ENCODE results near the gene MAOA. TPM values are rescaled to one million over a fixed set of nuclear protein-coding genes. Genes with fewer than 3 reads are reported as not detected.
A peak's percentile ranks its signal among the peaks of the same experiment; 100 is the strongest.

The MAOA gene
- total and polyA plus RNA-seq, 2 of the 13 experiments (the other 11 are each of a cell fraction or from before 2014, with no cell fraction given) = 13.4 to 14.7 TPM

- peak; percentile 96 for TF ChIP-seq ZBED4 (CRISPR knock-in tag; IDR thresholded peaks at IDR 0.05; ENCODE audit: borderline replicate concordance)
- no peak for TF ChIP-seq CHCHD3 (CRISPR knock-in tag; IDR thresholded peaks at IDR 0.05)
- TF ChIP-seq, protein P1, sequence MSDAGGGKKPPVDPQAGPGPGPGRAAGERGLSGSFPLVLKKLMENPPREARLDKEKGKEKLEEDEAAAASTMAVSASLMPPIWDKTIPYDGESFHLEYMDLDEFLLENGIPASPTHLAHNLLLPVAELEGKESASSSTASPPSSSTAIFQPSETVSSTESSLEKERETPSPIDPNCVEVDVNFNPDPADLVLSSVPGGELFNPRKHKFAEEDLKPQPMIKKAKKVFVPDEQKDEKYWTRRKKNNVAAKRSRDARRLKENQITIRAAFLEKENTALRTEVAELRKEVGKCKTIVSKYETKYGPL (CRISPR knock-in tag; IDR thresholded peaks at IDR 0.05) = no peak
- TF ChIP-seq, protein P2, sequence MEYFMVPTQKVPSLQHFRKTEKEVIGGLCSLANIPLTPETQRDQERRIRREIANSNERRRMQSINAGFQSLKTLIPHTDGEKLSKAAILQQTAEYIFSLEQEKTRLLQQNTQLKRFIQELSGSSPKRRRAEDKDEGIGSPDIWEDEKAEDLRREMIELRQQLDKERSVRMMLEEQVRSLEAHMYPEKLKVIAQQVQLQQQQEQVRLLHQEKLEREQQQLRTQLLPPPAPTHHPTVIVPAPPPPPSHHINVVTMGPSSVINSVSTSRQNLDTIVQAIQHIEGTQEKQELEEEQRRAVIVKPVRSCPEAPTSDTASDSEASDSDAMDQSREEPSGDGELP (IDR thresholded peaks at IDR 0.05; ENCODE audit: borderline replicate concordance, low read depth) = peak; percentile 28; the same call in 1 of the 2 replicates
- TF ChIP-seq SP1 (IDR thresholded peaks at IDR 0.05) = no peak
- peak; percentile 66; the same call in 1 of the 2 replicates for TF ChIP-seq SP1 (CRISPR knock-in tag; IDR thresholded peaks at IDR 0.05)
- peak; percentile 16; the same call in 1 of the 2 replicates for TF ChIP-seq RXRB (CRISPR knock-in tag; IDR thresholded peaks at IDR 0.05; ENCODE audit: borderline replicate concordance)
- TF ChIP-seq ZNF451 (CRISPR knock-in tag; IDR thresholded peaks at IDR 0.05) = no peak
- no peak for TF ChIP-seq PTBP1 (IDR thresholded peaks at IDR 0.05; ENCODE audit: low read depth, low read length, poor library complexity, severe bottlenecking)
- no peak for TF ChIP-seq ZNF703 (CRISPR knock-in tag; IDR thresholded peaks at IDR 0.05; ENCODE audit: borderline replicate concordance)
- no peak for TF ChIP-seq SKI (IDR thresholded peaks at IDR 0.05; ENCODE audit: partially characterized antibody)
- TF ChIP-seq POGZ (CRISPR knock-in tag; IDR thresholded peaks at IDR 0.05) = peak; percentile 50; the same call in 1 of the 2 replicates
- TF ChIP-seq, protein P3, sequence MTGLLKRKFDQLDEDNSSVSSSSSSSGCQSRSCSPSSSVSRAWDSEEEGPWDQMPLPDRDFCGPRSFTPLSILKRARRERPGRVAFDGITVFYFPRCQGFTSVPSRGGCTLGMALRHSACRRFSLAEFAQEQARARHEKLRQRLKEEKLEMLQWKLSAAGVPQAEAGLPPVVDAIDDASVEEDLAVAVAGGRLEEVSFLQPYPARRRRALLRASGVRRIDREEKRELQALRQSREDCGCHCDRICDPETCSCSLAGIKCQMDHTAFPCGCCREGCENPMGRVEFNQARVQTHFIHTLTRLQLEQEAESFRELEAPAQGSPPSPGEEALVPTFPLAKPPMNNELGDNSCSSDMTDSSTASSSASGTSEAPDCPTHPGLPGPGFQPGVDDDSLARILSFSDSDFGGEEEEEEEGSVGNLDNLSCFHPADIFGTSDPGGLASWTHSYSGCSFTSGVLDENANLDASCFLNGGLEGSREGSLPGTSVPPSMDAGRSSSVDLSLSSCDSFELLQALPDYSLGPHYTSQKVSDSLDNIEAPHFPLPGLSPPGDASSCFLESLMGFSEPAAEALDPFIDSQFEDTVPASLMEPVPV (CRISPR knock-in tag; IDR thresholded peaks at IDR 0.05) = 0 out of 2 replicates have a peak, but pooled peaks have one; percentile 27
- peak; percentile 11; the same call in 1 of the 2 replicates for TF ChIP-seq THAP11 (CRISPR knock-in tag; IDR thresholded peaks at IDR 0.05)
- TF ChIP-seq ZNF12 (CRISPR knock-in tag; IDR thresholded peaks at IDR 0.05) = no peak
- no peak for TF ChIP-seq SOX6 (IDR thresholded peaks at IDR 0.05)
- peak; percentile 51 for TF ChIP-seq SOX6 (CRISPR knock-in tag; IDR thresholded peaks at IDR 0.05)
- no peak for TF ChIP-seq KAT2B (IDR thresholded peaks at IDR 0.05; ENCODE audit: borderline replicate concordance, low read depth, low read length)
- no peak for TF ChIP-seq ZFP37 (CRISPR knock-in tag; IDR thresholded peaks at IDR 0.05; ENCODE audit: borderline replicate concordance)
- TF ChIP-seq ZNF772 (CRISPR knock-in tag; IDR thresholded peaks at IDR 0.05) = 0 out of 2 replicates have a peak, but pooled peaks have one; percentile 23
- TF ChIP-seq CREB1 (IDR thresholded peaks at IDR 0.05) = peak; percentile 94
- peak; percentile 89 for TF ChIP-seq CREB1 (CRISPR knock-in tag; IDR thresholded peaks at IDR 0.05)
- no peak for TF ChIP-seq SMAD9 (CRISPR knock-in tag; IDR thresholded peaks at IDR 0.05)
- TF ChIP-seq PAF1 (CRISPR knock-in tag; IDR thresholded peaks at IDR 0.05) = no peak
- TF ChIP-seq POLR2A (IDR thresholded peaks at IDR 0.05; ENCODE audit: insufficient read depth in 1 of 2, low read depth in 2 of 2, low read length in 2 of 2) = peak; percentile 46 to 68; a peak in 3 of 4 replicates
- TF ChIP-seq GLI4 (CRISPR knock-in tag; IDR thresholded peaks at IDR 0.05; ENCODE audit: borderline replicate concordance) = no peak
Measured at GRCh38 chrX:43654431-43655150, 1.5 kb upstream of the MAOA start (continued).
